HG03280 (cell line): Measurements from ENCODE around the gene TMPRSS13.
"Not testable (repeated sequence)": the region's sequence is repeated elsewhere in the genome, so short reads cannot be mapped to it uniquely, and the experiment has no call there.

Experiments used
- ATAC-seq: cut with Tn5 transposase; IDR thresholded peaks from one replicate; pipeline ENCODE4 v1.9.1; 2021; ENCODE audit warnings: mild to moderate bottlenecking, moderate library complexity; ENCODE audit not compliant: unreplicated experiment

TMPRSS13 gene

DNA sequence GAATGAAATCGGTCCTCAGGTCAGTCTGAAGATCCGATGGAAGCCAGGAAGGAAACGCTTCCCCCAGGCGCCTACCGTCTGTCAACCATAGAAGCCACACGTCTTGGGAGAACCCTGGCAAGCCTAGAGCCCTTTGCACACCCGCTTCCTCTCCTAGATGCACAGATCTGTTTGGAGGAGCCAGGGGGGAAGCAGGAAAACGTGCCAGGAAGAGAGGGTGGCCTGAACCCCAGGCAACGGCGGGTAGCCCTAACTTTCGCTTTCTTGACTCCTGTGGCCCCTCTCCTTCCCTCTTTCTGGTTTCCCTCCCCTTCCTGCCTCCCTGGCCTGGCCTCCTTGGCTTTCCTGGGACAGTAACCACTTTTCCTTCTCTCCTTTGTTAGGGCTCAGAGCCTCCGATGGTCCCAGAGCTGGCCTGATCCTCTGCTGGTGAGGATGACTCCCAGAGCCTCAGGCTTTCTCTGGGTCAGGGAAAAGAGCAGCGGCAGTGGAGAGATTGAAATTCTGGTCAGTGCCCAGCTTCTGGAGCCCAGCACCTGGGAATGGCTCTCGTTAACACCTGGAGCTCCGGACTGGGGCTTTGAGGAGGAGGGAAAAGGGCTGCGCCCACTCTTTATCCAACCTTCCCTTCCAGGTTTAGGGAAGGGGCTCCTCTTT is 54.8 kb downstream of the TMPRSS13 start:
- no peak for ATAC-seq

DNA sequence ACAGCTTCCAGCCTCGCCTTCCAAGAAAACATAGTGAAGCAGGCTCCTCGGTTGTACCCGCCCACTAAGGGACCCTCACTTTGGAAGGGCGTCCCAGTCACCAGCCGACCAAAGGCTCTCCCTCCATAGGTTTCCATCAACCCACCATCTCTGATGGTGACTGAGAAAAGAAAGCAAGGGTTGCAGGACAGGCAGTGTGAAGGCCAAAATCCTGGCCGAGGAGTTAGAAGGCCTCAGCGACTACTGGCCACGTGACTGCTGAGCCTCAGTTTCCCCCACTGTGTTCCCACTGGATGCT is 55.4 kb downstream of the TMPRSS13 start:
- no peak for ATAC-seq

GRCh38 chr11:117872975-117873827 is 56.0 kb downstream of the TMPRSS13 start:
- no peak for ATAC-seq

- ATAC-seq = no peak
These were observed 56.7 kb downstream of the TMPRSS13 start for GRCh38 chr11:117872420-117872961.

DNA sequence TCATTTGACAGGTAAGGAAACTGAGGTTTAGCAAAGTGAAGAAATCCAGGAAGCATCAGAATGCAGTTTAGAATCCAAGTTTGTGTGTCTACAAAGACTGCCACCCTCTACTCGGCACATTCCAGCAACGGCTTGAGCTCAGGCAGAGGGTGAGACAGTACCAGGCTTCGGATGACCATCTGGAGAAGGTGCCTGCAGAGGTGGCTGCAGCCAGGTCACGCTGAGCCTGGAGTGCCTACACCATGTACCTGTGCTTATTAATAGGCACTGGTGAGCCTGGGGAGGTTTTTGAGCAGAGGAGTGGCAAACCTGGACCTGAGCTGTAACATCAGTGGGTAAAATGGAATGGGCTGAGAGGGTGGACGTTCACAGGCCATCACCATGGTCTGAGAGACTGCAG is 57.4 kb downstream of the TMPRSS13 start:
- no peak for ATAC-seq

DNA sequence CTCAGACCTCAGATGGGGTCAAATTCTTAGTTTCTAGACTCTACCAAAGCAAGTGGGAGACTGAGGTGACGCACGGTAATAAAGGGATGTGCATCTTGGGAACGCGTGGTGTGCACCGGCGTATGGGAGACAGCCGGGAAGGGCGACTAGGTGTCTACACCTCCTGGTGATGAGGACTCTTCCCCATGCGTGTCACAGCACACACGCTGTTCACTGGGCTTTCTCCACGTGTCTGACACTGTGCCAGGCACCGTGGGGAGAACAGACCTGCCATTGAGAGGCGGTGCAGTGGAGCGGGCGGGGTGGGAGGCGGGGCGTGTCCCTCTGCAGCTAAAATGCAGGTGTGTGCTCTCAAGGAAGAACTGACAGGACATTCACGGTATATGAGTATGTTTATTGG is 58.0 kb downstream of the TMPRSS13 start:
- no peak for ATAC-seq

DNA sequence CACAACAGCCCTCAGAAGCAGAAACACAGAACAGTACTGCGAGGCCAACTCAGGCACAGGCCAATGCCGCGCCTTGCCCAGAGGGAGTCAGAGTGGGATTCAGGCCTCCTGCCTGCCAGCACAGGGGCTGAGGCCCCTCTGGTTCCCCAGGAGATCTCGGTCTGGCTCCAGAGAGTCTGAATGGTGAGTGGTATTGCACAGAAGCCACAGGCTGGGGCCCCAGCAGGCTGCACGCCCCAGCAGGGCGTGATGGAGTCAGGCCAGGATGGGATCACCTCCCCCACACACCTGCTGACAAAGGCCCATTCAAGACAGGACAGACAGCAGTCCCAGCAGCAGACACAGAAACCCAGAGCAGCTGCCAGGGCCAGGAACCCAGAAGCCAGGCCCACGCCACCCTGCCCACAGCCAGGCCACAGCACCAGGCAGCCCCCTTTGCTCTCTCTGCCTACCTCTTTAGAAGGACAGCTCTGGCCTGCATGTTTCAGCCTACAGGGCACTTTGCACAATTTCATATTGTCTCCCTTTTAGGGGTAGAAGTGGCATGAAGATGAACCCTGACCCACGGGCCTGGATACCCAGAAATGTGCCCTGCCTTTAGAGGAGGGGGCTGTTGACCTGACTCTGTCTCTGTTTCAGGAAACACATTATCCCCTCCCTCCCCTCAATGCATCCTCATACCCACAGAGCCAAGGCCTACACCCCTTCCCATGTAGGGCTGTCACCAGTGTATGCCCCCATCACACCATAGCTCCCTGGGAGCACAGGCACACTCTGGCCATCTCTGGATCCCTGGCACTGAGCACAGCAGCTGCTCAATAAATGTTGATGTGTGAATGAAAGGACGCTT is 58.9 kb downstream of the TMPRSS13 start:
- ATAC-seq = no peak

DNA sequence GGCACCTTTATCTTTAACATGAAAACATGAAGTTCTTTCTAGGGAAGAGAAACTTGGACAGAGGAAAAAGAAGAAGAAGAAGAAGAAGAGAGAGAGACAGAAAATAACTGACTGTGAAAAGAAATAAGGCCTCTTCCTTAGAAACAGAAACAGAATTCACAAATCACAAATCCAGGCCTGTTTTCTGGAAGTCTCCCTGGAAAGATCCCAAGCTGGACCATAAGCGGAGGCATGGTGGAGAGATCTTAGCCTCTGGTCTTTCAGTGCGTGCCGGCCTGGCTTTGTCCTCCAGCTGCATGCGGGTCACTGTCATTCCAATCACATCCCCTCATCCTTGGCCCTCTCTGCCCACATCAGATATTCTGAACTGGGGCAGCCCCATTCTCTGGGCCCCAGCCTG is 59.6 kb downstream of the TMPRSS13 start:
- no peak for ATAC-seq

DNA sequence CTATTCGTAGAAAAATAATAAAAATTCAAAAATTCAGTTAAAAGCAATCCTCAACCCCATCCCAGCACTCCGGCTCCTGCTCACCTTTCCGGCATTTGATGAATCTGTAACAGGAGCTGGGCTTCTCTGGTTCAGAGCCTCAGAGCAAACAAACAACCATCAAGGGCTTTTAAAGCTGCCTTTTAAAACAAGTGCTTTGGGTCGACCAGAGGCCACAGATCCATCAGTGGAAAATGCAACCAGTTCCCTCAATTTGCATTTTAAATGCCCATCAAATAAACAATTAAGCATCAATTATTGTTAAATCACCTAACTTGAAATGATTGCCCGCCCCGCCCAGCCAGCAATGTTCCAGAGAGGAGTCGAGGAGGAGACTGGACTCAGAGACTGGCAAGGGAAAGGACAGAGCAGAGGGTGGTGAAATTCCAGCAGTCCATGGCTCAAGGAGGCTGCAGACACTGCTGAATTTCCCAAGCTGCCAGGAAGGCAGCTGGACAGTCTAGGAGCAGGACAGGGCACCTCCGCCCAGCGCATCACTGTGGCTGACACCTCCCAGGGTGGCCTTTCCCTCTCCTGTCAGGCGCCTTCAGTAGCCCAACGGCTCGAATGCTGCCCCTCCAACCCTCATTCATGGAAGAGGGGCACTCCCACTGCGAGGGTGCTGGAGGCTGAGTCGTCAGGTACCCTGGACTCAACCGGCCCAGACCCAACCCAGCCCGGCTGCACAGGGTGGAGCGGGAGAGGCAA is 60.2 kb downstream of the TMPRSS13 start:
- no peak for ATAC-seq

GRCh38 chr11:117868088-117868487 is 61.1 kb downstream of the TMPRSS13 start:
- no peak for ATAC-seq

DNA sequence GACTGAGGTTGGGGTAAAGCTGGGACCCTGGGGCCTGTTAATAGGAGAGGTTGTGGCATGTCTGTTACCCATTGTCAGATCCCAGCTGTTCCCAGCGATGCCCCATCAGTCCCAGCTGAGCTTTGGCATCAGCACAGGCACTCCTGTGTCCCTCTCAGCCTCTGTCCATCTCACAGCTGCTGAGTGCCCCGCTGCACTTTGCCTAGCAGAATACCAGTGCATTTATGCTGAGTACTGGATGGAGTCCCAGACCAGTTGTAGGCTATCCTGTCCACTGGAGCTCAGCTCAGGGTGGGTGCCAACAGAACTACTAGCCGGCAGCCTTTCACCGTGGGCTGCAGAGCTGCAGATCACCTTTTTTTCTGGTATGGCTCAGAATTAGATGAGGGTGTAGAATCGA is 62.7 kb downstream of the TMPRSS13 start:
- no peak for ATAC-seq

DNA sequence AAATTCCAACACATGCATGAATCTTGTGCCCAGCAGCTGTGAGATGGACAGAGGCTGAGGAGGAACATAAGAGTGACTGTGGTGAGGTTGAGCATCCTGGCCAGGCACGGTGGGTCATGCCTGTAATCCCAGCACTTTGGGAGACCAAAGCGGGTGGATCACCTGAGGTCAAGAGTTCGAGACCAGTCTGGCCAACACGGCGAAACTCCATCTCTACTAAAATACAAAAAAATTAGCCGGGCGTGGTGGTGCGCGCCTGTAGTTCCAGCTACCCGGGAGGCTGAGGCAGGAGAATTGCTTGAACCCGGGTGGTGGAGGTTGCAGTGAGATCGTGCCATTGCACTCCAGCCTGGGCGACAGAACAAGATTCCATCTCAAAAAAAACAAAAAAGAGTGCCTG is 63.7 kb downstream of the TMPRSS13 start:
- not testable (repeated sequence) for ATAC-seq

DNA sequence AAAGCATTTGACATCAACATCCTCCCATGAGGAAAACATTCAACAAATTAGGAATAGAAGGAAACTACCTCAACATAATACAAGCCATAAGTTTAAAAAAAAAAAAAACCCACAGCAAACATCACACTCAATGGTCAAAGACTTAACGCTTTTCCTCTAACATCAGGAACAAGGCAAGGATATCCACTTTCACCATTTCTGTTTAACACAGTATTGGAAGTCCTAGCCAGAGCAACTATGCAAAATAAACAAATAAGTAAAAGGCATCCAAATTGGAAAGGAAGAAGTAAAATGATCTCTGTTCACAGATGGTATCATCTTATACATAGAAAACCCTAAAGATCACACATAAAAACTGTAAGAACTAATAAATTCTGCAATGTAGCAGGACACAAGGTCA is 65.8 kb downstream of the TMPRSS13 start:
- ATAC-seq = no peak

DNA sequence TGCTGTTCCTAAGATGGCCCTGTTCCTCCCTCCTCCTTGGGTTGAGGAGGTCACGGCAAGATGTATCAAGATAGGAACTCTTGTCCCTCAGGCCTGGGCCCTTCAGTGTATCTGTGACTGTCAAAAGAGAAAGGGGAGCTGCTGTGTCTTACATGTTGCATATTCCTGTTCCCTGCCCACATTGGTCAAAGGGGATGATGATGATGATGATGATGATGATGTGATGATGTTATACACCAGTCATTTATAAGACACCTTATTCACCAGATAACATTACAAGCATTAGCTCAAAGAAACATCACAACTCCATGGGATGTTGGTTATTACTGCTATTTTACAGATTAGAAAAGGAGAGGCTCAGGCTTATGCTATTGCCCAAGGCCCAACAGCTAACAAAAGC is 66.4 kb downstream of the TMPRSS13 start:
- no peak for ATAC-seq

DNA sequence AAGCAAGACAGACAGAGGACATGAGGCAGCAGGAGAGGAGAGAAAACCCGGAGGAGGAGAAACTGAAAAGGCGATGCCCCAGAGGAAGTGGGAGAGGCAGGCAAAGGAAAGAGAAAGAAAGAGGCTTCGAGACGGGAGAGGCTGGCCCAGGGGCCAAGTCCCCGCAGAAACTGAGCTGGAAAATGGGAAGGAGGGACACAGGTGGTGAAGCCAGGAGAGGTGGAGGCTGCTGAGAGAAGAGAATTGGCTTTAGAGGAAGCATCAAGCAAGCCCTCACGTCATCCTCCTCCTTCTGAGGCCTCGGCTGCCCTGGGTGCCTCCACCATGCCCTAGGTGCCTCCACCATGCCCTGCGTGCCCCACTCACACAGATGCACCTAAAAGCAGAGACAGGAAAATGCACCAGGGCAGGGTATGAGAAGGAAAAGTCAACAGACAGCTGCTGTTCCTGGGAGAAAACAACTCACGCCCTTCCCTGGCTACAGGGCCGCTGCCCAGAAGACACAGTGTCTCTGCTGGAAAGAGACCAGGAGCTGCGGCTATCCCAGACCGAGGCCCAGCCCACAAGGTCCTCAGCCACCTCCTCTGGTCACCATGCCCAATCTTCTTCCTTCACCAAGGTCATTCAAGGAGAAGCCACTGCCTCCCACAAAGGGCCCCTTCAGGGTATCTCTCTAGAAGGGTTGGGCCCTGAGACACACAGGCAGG is 67.0 kb downstream of the TMPRSS13 start:
- no peak for ATAC-seq

DNA sequence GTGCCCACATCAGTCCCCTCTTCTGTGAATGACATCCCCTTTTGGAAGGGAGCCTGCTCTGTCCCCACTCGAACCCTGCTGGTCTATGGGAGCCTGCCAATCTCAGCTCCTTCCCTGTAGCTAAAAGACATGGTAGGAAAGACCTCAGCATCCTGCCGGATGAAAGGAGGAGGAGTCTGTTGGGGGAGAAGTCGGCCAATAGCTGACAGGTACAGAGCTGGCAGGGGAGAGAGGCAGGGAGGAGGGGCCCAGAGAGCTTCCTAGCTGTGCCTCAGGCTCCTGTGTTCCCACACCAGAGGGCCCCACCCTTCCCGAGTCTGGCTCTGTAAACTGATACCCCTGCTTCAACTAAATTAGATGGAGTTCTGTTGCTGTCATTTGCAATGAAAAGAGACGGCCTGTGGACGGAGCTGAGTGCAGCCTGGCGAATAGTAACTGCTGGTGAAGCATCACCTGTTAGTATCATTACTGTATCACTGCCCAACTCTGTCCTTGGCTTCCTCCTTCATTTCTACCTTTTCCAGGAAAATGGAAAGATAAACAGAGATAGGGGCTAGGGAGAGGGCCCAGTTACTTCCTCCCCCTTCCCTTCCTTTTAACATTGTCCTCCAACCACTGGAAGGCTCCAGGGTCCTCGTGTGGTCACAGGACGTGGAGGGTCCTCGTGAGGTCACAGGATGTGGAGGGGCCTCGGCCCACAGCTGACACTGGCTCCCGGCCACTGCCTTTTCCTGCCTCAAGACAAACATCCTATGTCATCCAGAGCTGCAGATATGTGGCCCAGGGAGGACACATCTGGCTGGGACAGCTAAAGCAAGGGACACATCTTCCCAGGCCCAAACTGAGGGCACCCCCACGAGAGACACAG is 67.8 kb downstream of the TMPRSS13 start:
- no peak for ATAC-seq

- ATAC-seq = no peak
These were observed 69.1 kb downstream of the TMPRSS13 start for GRCh38 chr11:117860139-117860538.

GRCh38 chr11:117859488-117860112 is 69.6 kb downstream of the TMPRSS13 start:
- no peak for ATAC-seq

DNA sequence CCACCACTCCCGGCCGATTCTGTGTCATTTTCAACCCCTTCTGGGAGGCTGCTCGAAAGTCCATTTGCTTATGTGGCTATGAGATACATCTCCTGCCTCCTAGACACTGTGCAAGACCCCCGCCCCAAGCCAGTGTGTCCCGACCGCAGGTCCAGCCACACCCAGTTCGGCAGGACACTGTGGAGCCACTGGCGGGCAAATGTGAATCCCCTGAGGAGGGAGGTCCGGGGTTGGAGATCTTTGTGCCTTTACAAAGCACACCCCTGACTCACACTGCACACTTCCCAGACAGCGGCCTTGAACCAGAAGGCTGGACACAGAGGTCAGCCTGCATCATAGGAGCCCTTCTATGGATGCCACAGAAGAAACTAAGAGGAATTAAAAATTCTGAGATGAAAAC is 70.1 kb downstream of the TMPRSS13 start:
- no peak for ATAC-seq
